GM12878 (cell line): ENCODE measurements around the gene APOL4. TPM values are rescaled to one million over a fixed set of nuclear protein-coding genes. Genes with fewer than 3 reads are reported as not detected.

Experiments used
- ATAC-seq: fragments of 200-7000 bp; cut with Tn5 transposase; 3 replicates; pipeline ENCODE4 v1.9.1; 2020; ENCODE audit warnings: mild to moderate bottlenecking, moderate library complexity
- BruUV-seq: library from RNA; stranded (reverse); fragments of 400-500 nt; replicated peaks from 2 replicates; lab custom pipeline; 2021; lab: Mats Ljungman, UMichigan
- CTCF ChIA-PET: fragments of 300-600 bp; sonication (Branson Sonifier 250); formaldehyde crosslinking; extraction: SDS; loops from one replicate; lab custom pipeline; 2021; ENCODE audit warnings: inconsistent platforms; lab: Yijun Ruan, JAX
- POLR2A ChIA-PET: fragments of 350-600 bp; formaldehyde crosslinking; extraction: SDS; loops from one replicate; lab custom pipeline; 2021; ENCODE audit warnings: inconsistent platforms; lab: Charles Lee
- RAD21 ChIA-PET: fragments of 300-600 bp; sonication (Branson Sonifier 250); formaldehyde crosslinking; loops from one replicate; lab custom pipeline; 2023; ENCODE audit warnings: antibody characterized with exemption; ENCODE audit not compliant: unreplicated experiment; lab: Charles Lee
- SMC1A ChIA-PET: fragments of 300-600 bp; sonication (Branson Sonifier 250); formaldehyde crosslinking; loops from one replicate; lab custom pipeline; 2023; ENCODE audit not compliant: unreplicated experiment, uncharacterized antibody; lab: Charles Lee
- DNase-seq: peaks from one replicate; pipeline ENCODE4 v3.0.0-alpha.2; 2011; ENCODE audit warnings: low read depth, low spot score
- FAIRE-seq: peaks from 3 replicates; lab custom pipeline; 2011; peaks lifted over from hg19 to GRCh38; lab: Jason Lieb, UNC
- H2AFZ ChIP-seq: 2 replicates; pipeline ENCODE4 v1.6.0; 2011; ENCODE audit warnings: low read depth, low read length, control low read depth; ENCODE audit not compliant: control insufficient read depth
- H3K27ac ChIP-seq: 2 replicates; pipeline ENCODE4 v1.5.1; 2011; ENCODE audit warnings: control low read depth; ENCODE audit not compliant: control insufficient read depth, insufficient read depth
- H3K27me3 ChIP-seq, 2 experiments: replicated peaks in 1 of 2; 2 replicates each; pipeline versions ENCODE4 v1.6.0 to v1.6.1; 2011; ENCODE audit warnings: low read length in 1 of 2; ENCODE audit not compliant: control insufficient read depth in 2 of 2, insufficient read depth in 2 of 2
- H3K36me3 ChIP-seq, 2 experiments: 2 replicates each; pipeline ENCODE4 v1.5.1; 2011; ENCODE audit warnings: low read length in 1 of 2; ENCODE audit not compliant: control insufficient read depth in 2 of 2, insufficient read depth in 2 of 2
- H3K4me1 ChIP-seq: 2 replicates; pipeline ENCODE4 v1.6.1; 2011; ENCODE audit warnings: mild to moderate bottlenecking, low read length, moderate library complexity, mixed read lengths; ENCODE audit not compliant: control insufficient read depth, insufficient read depth
- H3K4me2 ChIP-seq: 2 replicates; pipeline ENCODE4 v1.6.0; 2011; ENCODE audit warnings: control low read depth; ENCODE audit not compliant: control insufficient read depth, insufficient read depth
- H3K4me3 ChIP-seq: fragments of 200-600 bp; sonication (generic); 2 replicates; pipeline ENCODE4 v1.5.1; 2016
- H3K79me2 ChIP-seq: 2 replicates; pipeline ENCODE4 v1.6.0; 2011; ENCODE audit warnings: low read length; ENCODE audit not compliant: control insufficient read depth, insufficient read depth
- H3K9ac ChIP-seq: 2 replicates; pipeline ENCODE4 v1.8.0; 2011; ENCODE audit warnings: low read length, control low read depth, mixed read lengths; ENCODE audit not compliant: control insufficient read depth, insufficient read depth
- H3K9me3 ChIP-seq: replicated peaks from 3 replicates; pipeline ENCODE4 v1.5.1; 2011; ENCODE audit warnings: mild to moderate bottlenecking, low read length; ENCODE audit not compliant: control insufficient read depth, insufficient read depth
- H4K20me1 ChIP-seq: 2 replicates; pipeline ENCODE4 v1.6.0; 2011; ENCODE audit not compliant: control insufficient read depth, insufficient read depth
- BACH1 ChIP-seq: fragments of 450-650 bp; IDR thresholded peaks from 2 replicates; pipeline ENCODE4 v1.6.1; 2017; ENCODE audit warnings: mild to moderate bottlenecking, borderline replicate concordance
- BMI1 ChIP-seq: fragments of 450-650 bp; IDR thresholded peaks from 2 replicates; pipeline ENCODE4 v1.6.1; 2016; ENCODE audit warnings: mild to moderate bottlenecking, moderate library complexity, borderline replicate concordance
- CBX5 ChIP-seq: sonication (generic); IDR thresholded peaks from 2 replicates; pipeline ENCODE4 v1.6.1; 2016; ENCODE audit warnings: low read depth, moderate library complexity, mild to moderate bottlenecking, inconsistent platforms
- CTCF ChIP-seq, 3 experiments: IDR thresholded peaks in 2 of 3; conservative IDR thresholded peaks in 1 of 3; 2 replicates each; pipeline ENCODE4 v1.5.1; 2011; ENCODE audit warnings: low read depth in 3 of 3, low read length in 3 of 3, mild to moderate bottlenecking in 3 of 3, control low read depth in 2 of 3, moderate library complexity in 2 of 3, inconsistent platforms in 1 of 3, mixed read lengths in 1 of 3; ENCODE audit not compliant: control insufficient read depth in 2 of 3, insufficient read depth in 1 of 3; ENCODE audit errors: extremely low read depth in 1 of 3
- EED ChIP-seq: sonication (generic); IDR thresholded peaks from 2 replicates; pipeline ENCODE4 v1.6.1; 2016; ENCODE audit warnings: antibody characterized with exemption, low read depth
- ESRRA ChIP-seq: IDR thresholded peaks from 2 replicates; pipeline ENCODE4 v1.6.1; 2012; ENCODE audit warnings: mild to moderate bottlenecking, low read length, improper control_type of control experiment
- KAT2A ChIP-seq: conservative IDR thresholded peaks from 2 replicates; pipeline ENCODE4 v1.6.1; 2011; ENCODE audit warnings: low read depth, low read length; ENCODE audit not compliant: control insufficient read depth
- KLF5 ChIP-seq: fragments of 450-650 bp; IDR thresholded peaks from 2 replicates; pipeline ENCODE4 v1.6.1; 2014; ENCODE audit warnings: mild to moderate bottlenecking; ENCODE audit not compliant: partially characterized antibody
- MLLT1 ChIP-seq: fragments of 450-650 bp; IDR thresholded peaks from 2 replicates; pipeline ENCODE4 v1.6.1; 2016; ENCODE audit warnings: mild to moderate bottlenecking
- NBN ChIP-seq: fragments of 450-650 bp; IDR thresholded peaks from 2 replicates; pipeline ENCODE4 v1.6.1; 2016
- PAX5 ChIP-seq: IDR thresholded peaks from 2 replicates; pipeline ENCODE4 v1.6.1; 2011; ENCODE audit warnings: low read depth, low read length, borderline replicate concordance
- PML ChIP-seq: IDR thresholded peaks from 2 replicates; pipeline ENCODE4 v1.6.1; 2012; ENCODE audit warnings: low read length, inconsistent platforms
- RCOR1 ChIP-seq: conservative IDR thresholded peaks from 2 replicates; pipeline ENCODE4 v1.6.1; 2012; ENCODE audit warnings: low read depth, low read length, improper control_type of control experiment
- STAT3 ChIP-seq: IDR thresholded peaks from 2 replicates; pipeline ENCODE4 v1.6.1; 2011; ENCODE audit warnings: low read depth, low read length, improper control_type of control experiment
- TCF7 ChIP-seq: IDR thresholded peaks from 2 replicates; pipeline ENCODE4 v1.6.1; 2014; ENCODE audit warnings: antibody characterized with exemption, borderline replicate concordance
- USF1 ChIP-seq: IDR thresholded peaks from 2 replicates; pipeline ENCODE4 v1.6.1; 2011; ENCODE audit warnings: borderline replicate concordance, low read depth, mild to moderate bottlenecking, moderate library complexity, mixed read lengths, low read length; ENCODE audit not compliant: insufficient read depth; ENCODE audit errors: extremely low read length
- ZNF274 ChIP-seq: IDR thresholded peaks from one replicate; pipeline ENCODE4 v1.8.0; 2011; ENCODE audit not compliant: insufficient read length, insufficient read depth
- WGBS: methylation state at CpG from one replicate; pipeline ENCODE4 v1.1.6; 2016; ENCODE audit warnings: low lambda C conversion rate; ENCODE audit not compliant: insufficient replicate concordance, insufficient coverage; ENCODE audit errors: missing lambda C conversion rate; 5-methylcytosine and 5-hydroxymethylcytosine counted together
- in situ Hi-C: fragments of 300-500 bp; cut with MboI; formaldehyde crosslinking; loops from 9 replicates; pipeline ENCODE4 v1.14.3; 2018; ENCODE audit warnings: mixed read lengths
- intact Hi-C: fragments of 100-400 bp; cut with micrococcal nuclease; formaldehyde crosslinking; loops from one replicate; pipeline ENCODE4 v1.14.2; 2022; ENCODE audit not compliant: unreplicated experiment
- polyA plus RNA-seq, 11 experiments: library from polyadenylated mRNA; depleted of rRNA in 4 of 11; unstranded in 6 of 11; stranded (reverse) in 5 of 11; fragments of >200 nt; fragmentation: Nextera tagmentation in 4 of 11; fragmentation: Illumina TruSeq in 1 of 11; extraction: Ambion mirVana in 4 of 11; extraction: Trizol in 1 of 11; gene quantifications; 1 replicate in 1 of 11; 2 replicates in 10 of 11; pipeline versions ENCODE4 v1.2.1 to v1.2.3, GENCODE V29; 2011 to 2016; ENCODE audit warnings: inconsistent platforms in 2 of 11, missing spikeins in 2 of 11, low read depth in 1 of 11
- total RNA-seq, 4 experiments: library from RNA; depleted of rRNA in 3 of 4; stranded (reverse); fragments of >200 nt in 3 of 4; fragmentation: Illumina TruSeq in 1 of 4; extraction: Trizol in 1 of 4; gene quantifications; 2 replicates each; pipeline versions ENCODE4 v1.2.1 to v1.2.3, GENCODE V29; 2013 to 2021

APOL4 gene
- total and polyA plus RNA-seq, 10 of the 15 experiments (the other 5 are each of a cell fraction or from before 2014, with no cell fraction given) = 0.03 to 0.24 (median 0.19) TPM; not detected in 7

GRCh38 chr22:36143066-36143815 is 58.4 kb downstream of the APOL4 start:
- ATAC-seq (no peak), DNase-seq (no peak), FAIRE-seq (no peak)
- ChIA-PET RAD21 (interaction anchor here (2.0 kb wide), 1 partner anchor 36 kb away, joined by 31 read pairs; no protein-coding TSS in a partner anchor), CTCF (interaction anchor here (1.0 to 7.4 kb wide), 7 partner anchors 9 to 79 kb away, joined by 3 to 129 read pairs (median 4); no protein-coding TSS in a partner anchor), SMC1A (interaction anchor here (1.8 to 3.8 kb wide), 2 partner anchors 17 to 37 kb away, joined by 4 to 23 read pairs; partner anchors contain the start of gene APOL3)
- Histone ChIP-seq H3K4me3 (no peak overlapping the region), H3K27me3 (no peaks in the 10 kb centered on the region), H3K79me2 (no peaks in the 10 kb centered on the region), H3K4me1 (no peaks in the 10 kb centered on the region), H3K4me2 (no peak overlapping the region), H3K27ac (no peak overlapping the region), H2AFZ (no peak overlapping the region), H3K9me3 (no peaks in the 10 kb centered on the region), H3K36me3 (peaks cover 10 to 20% of the 10 kb centered on the region in 2 experiments; a peak in 3 of 4 replicates), H4K20me1 (no peaks in the 10 kb centered on the region)
- no TSS peak for BruUV-seq
- in situ Hi-C loops = loop anchor here (5.0 kb wide), 1 partner anchor 39 kb away; no protein-coding TSS in a partner anchor
- WGBS = 89% methylated on average over 5 of the region's 5 CpGs
- TF ChIP-seq RCOR1 (no peak), EED (no peak), BACH1 (no peak), ESRRA (no peak), CBX5 (no peak), BMI1 (no peak), TCF7 (no peak), KAT2A (no peak), PAX5 (no peak), STAT3 (no peak), USF1 (no peak), MLLT1 (no peak), PML (no peak), NBN (no peak), ZNF274 (no peak), KLF5 (no peak), CTCF (IDR thresholded peaks at IDR 0.05 in 2 of 3, conservative IDR thresholded peaks at IDR 0.05 in 1 of 3; ENCODE audit: control insufficient read depth in 2 of 3, extremely low read depth in 1 of 3, insufficient read depth in 1 of 3, low read depth in 3 of 3, low read length in 3 of 3) (no peak)
- TF ChIP-seq, all 136 proteins: peak for 0
- intact Hi-C loops = no loop called here
- POLR2A ChIA-PET = no interaction called here
- no peak overlapping the region for H3K9ac ChIP-seq
